Stimulated activated CD4-positive, alpha-beta T cell treated with anti-CD3 and anti-CD28 coated beads, Interleukin-4, amount 100 ng/mL, for 4 hours (primary cell): ENCODE data around the gene GPX7.
A peak's percentile ranks its signal among the peaks of the same experiment; 100 is the strongest.

Source experiments
- DNase-seq, 2 experiments: peaks; one replicate each; pipeline ENCODE4 v3.0.0-alpha.2; 2020

The GPX7 gene

DNA sequence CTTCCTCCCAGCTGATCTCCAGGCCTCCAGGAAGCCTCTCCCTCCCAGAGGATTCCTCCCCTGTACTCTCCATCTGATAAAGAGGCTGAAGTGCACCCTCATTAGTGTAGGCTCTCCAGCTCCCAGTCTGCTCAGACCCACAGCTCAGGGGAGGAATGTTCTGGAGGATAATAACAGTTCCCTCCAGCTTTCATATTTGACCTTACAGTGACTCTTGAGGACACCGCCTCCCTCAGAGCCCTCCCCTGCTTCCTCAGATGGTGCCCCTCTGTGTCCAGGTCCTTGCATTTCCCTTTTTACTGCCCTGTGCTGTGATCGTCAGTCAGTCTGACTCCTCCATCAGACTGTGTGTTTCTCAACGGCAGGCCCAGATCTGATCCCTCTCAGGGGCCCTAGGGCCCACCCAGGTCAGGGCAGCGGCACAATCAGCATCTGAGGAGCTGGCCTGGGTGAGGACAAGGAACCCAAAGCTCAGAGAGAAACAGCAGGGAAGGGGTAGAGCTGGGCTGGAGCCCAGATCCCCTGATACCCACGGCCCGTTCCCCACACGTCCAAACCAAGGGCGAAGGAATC lies 29.7 kb downstream of the GPX7 start:
- no peak for DNase-seq

- peak; percentile 60 to 68 for DNase-seq
These were observed 30.6 kb downstream of the GPX7 start, which contains the start of gene SHISAL2A for GRCh38 chr1:52632732-52633290. SHISAL2A (plus strand) TSS chr1:52633168; CDS start chr1:52633494, 326 bp downstream.

DNA sequence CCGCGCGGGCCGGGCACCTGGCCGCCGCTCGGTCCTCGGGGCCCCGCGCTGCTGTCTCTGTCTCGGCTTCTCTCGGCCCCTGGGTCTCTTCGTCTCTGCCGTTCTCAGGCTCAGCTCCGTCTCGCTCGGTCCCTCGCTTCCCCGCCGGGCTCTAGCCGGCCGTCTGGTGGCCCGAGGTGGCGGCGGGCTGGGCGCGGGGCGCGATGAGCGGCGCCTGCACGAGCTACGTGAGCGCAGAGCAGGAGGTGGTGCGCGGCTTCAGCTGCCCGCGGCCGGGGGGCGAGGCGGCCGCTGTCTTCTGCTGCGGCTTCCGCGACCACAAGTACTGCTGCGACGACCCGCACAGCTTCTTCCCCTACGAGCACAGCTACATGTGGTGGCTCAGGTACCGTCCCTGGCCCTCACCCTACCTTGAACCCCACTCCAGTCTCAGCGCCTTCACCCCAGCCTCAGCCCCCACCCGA lies 31.2 kb downstream of the GPX7 start:
- DNase-seq = peak; percentile 18 to 29

DNA sequence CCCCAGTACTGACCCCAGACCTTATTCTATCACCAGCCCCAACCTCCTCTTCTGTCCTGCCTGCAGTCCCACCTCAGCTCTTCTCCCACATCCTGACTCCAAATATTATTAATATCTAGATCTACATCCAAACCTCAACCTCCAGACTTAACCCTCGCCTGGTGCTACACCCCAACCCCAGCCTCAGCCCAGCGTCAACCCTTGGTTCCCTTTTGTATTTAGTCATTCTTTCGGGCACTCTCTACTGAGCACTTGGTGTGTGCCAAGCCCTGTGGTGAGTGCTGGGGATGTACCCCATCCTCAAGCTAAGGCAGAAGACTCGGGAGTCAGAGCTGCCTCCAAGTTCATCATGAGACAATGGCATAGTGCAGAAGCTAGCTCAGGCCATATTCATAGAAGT lies 31.9 kb downstream of the GPX7 start:
- no peak for DNase-seq

GRCh38 chr1:52635321-52636089 lies 33.3 kb downstream of the GPX7 start:
- no peak for DNase-seq

DNA sequence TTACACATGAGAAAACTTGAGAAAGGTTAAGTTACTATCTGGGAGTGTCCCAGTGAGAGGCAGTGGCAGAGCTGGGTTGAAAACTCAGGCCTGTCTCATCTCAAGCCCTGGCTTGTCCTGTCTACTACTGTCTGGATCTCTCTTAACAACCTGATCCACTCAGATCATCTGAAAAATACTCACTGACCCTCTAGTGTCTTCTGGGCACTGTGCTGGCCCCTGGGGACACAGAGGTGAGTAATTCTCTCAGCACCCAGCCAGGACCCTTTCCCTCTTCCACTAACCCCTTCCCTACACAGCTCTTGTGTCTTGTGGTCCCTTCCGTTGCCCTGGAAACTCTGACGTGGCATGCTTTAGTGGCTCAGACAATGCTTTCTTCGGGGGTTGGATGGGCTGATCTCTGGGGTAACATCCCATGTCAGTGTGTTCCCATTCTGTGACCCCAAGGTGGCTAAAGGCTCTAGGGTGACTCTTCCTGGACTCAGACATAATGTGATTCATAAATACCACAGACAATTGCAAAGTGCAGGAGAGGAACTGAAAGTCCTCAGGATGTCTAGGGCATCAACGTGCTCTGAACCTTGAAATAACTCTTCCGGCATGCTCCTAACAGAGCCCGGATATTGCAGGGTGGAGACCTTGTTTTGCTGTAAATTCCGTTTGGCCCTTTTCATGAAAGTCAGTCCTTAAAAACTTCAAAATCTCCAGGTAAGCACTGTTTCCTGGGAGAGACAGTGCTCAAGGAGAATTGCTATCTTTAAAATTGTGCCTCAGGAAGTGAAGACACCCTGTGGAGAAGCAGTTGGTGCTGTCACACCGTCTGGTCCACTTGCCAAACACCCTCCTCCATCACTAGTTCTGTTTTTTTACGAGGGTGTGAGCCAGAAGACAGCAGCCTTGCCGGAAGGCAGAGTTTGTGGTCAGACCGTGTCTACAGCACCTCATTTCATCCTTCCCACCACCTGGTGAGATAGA lies 34.8 kb downstream of the GPX7 start:
- DNase-seq = peak; percentile 42 to 73

DNA sequence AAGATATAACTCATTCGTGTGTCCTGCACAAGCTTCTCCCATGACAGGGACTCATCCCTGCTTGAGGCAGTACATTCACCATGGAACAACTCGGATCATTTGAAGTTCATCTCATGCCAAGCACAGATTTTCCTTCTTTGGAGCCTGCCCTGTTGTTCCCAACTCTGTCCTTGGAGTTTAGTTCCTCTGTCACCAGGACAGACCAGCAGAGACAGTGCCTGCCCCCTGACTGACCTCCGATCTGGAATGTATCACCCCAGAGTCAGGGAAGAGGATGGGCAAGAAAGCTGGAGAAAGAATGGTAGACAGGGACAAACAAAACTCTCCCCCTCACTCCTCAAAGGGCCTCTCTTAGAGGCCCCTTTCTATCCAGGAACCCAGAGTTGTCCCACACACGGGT lies 35.8 kb downstream of the GPX7 start:
- DNase-seq = no peak

DNA sequence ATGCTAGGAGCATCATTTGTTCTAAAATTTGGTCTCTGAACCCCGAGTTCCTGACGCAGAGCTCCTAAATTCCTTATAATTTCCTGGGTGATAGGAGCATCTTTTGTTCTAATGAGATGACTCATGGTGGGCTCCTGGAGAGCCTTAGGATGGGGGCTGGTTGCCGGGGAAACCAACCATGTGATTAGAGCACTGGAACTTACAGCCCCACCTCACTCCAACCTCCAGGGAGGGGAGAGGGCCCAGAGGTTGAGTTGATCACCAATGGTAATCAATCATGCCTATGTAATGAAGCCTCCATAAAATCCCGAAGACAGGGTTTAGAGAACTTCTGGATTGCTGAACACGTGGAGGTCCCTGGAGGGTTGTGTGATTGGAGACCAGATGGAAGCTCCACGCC lies 38.5 kb downstream of the GPX7 start:
- DNase-seq = no peak

GRCh38 chr1:52641307-52641706 lies 39.1 kb downstream of the GPX7 start:
- no peak for DNase-seq

GRCh38 chr1:52645261-52645660 lies 43.1 kb downstream of the GPX7 start:
- DNase-seq = no peak

DNA sequence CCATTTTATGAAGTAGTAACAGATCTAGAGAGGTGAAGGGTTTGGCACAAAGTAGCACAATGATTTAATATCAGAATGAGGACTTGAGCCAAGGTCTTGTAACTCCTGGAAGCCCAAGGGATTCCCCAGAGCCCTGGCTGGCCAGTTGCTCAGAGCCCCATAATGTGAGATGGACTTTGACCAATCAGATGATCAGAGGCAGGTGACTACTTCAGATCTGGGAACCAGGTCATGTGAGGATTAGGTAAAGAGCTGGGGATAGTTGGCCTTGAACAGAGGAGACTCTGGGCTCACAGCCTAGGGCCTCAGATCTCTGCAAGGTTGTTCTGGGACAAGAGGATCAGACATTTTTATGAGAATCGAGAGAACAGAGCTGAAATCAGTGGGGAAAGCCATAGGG lies 49.7 kb downstream of the GPX7 start:
- no peak for DNase-seq

DNA sequence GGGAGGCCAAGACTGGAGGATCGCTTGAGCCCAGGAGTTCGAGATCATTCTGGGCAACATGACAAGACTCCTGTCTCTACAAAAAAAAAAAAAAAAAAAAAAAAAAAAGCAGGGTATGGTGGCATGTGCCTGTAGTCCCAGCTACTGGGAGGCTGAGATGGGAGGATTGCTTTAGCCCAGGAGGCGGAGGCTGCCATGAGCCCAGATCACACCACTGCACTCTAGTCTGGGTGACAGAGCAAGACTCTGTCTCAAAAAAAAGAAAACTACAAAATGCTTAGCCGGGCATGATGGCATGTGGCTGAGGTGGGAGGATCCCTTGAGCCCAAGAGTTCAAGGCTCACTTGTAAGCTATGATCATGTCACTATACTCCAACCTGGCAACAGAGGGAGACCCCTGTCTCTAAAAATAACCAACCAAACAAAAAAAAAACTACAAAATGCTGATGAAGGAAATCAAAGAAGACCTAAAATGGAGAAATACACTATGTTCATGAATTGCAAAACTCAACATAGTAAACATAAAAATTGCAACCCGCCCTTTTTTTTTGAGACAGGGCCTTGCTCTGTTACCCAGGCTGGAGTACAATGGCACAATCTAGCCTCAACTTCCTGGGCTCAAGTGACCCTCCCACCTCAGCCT lies 51.2 kb downstream of the GPX7 start:
- DNase-seq = no peak

DNA sequence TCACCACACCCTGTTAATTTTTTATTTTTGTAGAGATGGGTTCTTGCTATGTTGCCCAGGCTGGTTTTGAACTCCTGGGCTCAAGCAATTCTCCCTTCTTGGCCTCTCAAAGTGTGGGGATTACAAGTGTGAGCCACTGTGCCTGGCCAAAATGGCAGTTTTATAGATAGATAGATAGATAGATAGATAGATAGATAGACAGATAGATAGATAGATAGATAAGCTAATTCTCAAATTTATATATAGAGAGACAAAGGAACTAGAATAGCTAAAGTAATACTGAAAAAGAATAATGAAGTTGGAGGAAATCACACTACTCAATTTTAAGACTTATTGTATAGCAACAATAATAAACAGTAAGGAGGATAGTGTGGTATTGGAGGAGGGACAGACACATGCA lies 51.9 kb downstream of the GPX7 start:
- no peak for DNase-seq

GRCh38 chr1:52657702-52658101 lies 55.5 kb downstream of the GPX7 start:
- no peak for DNase-seq
